Immature natural killer cell (primary cell): ENCODE measurements around the gene CYP4F8. TPM values are rescaled to one million over a fixed set of nuclear protein-coding genes. Genes with fewer than 3 reads are reported as not detected.
"Not testable (repeated sequence)": the region's sequence is repeated elsewhere in the genome, so short reads cannot be mapped to it uniquely, and the experiment has no call there.

ENCODE experiments used
- DNase-seq, 3 donors: peaks; one replicate each; pipeline ENCODE4 v3.0.0; 2022; ENCODE audit warnings: mixed read lengths in 1 of 3
- H3K27ac Mint-ChIP-seq, 6 donors: one replicate each; pipeline ENCODE4 v1.8.0; 2020; ENCODE audit warnings: mixed read lengths in 6 of 6, mild to moderate bottlenecking in 5 of 6, inconsistent platforms in 4 of 6, moderate library complexity in 3 of 6
- H3K27me3 Mint-ChIP-seq, 3 donors: one replicate each; pipeline ENCODE4 v1.8.0; 2020 to 2021; ENCODE audit warnings: low read depth in 3 of 3, mild to moderate bottlenecking in 3 of 3, mixed read lengths in 3 of 3, moderate library complexity in 3 of 3, inconsistent platforms in 1 of 3
- H3K36me3 Mint-ChIP-seq, 3 donors: one replicate each; pipeline ENCODE4 v1.8.0; 2020; ENCODE audit warnings: mixed read lengths in 3 of 3, inconsistent platforms in 2 of 3, mild to moderate bottlenecking in 2 of 3
- H3K4me1 Mint-ChIP-seq, 2 donors: one replicate each; pipeline ENCODE4 v1.8.0; 2020; ENCODE audit warnings: inconsistent platforms in 2 of 2, mild to moderate bottlenecking in 2 of 2, mixed read lengths in 2 of 2, moderate library complexity in 1 of 2
- H3K4me3 Mint-ChIP-seq, 5 donors: one replicate each; pipeline ENCODE4 v1.8.0; 2020; ENCODE audit warnings: mild to moderate bottlenecking in 5 of 5, mixed read lengths in 5 of 5, inconsistent platforms in 3 of 5, moderate library complexity in 3 of 5
- H3K9me3 Mint-ChIP-seq, 6 donors: one replicate each; pipeline ENCODE4 v1.8.0; 2020; ENCODE audit warnings: mild to moderate bottlenecking in 6 of 6, mixed read lengths in 6 of 6, inconsistent platforms in 4 of 6, moderate library complexity in 3 of 6
- polyA plus RNA-seq, 3 donors: library from polyadenylated mRNA; unstranded; fragments of 300-500 nt; fragmentation: Illumina TruSeq; gene quantifications; one replicate each; pipeline ENCODE4 v1.2.3, GENCODE V29; 2021

CYP4F8 gene
- polyA plus RNA-seq, 3 donors from 2014 or later, result not detected

GRCh38 chr19:15643387-15643786, 28.4 kb downstream of the CYP4F8 start:
- Mint-ChIP-seq H3K9me3 (no peaks in the 10 kb centered on the region), H3K27me3 (peaks cover 2 to 7% (median 2%) of the 10 kb centered on the region in 3 donors), H3K27ac (no peak overlapping the region), H3K4me3 (no peak overlapping the region), H3K4me1 (peaks cover 0 to 2% of the 10 kb centered on the region in 2 donors), H3K36me3 (no peaks in the 10 kb centered on the region)
- no peak for DNase-seq

- H3K4me1 Mint-ChIP-seq, result peaks cover 0 to 2% of the 10 kb centered on the region in 2 donors
- DNase-seq, result no peak
- H3K36me3 Mint-ChIP-seq, result no peaks in the 10 kb centered on the region
- no peak overlapping the region for H3K4me3 Mint-ChIP-seq
- H3K27me3 Mint-ChIP-seq, result peaks cover 2 to 7% (median 4%) of the 10 kb centered on the region in 3 donors
- H3K9me3 Mint-ChIP-seq, result no peaks in the 10 kb centered on the region
- no peak overlapping the region for H3K27ac Mint-ChIP-seq
Observed at GRCh38 chr19:15644066-15644741, 29.2 kb downstream of the CYP4F8 start.

GRCh38 chr19:15644816-15645215, 29.8 kb downstream of the CYP4F8 start:
- no peak overlapping the region for H3K27ac Mint-ChIP-seq
- H3K36me3 Mint-ChIP-seq, result no peaks in the 10 kb centered on the region

DNA sequence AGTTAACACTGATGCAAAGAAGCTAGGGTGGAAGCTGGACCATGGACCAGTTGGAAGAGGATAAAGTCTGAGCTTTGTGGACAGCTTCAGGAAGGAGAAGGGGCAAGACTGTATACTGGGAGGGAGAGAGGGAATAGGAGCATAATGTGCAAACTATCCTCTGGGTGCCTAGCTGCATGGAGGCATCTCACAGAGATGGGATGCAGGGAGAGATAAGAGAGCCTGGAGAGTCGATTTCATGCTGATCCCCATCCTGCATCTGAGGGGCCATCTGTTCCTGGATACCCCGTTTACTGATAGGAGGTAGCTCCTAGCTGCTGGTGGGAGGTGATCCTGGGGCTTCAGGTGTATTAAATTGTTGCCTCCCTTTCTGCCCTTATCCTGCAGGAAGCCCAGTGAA, 34.5 kb downstream of the CYP4F8 start:
- Mint-ChIP-seq H3K27ac (no peak overlapping the region), H3K4me3 (no peak overlapping the region), H3K4me1 (no peaks in the 10 kb centered on the region), H3K36me3 (no peaks in the 10 kb centered on the region), H3K27me3 (peaks cover 2 to 17% (median 5%) of the 10 kb centered on the region in 3 donors), H3K9me3 (no peaks in the 10 kb centered on the region)
- no peak for DNase-seq

More at GRCh38 chr19:15644816-15645215, 29.8 kb downstream of the CYP4F8 start:
- peaks cover 2 to 7% (median 4%) of the 10 kb centered on the region in 3 donors for H3K27me3 Mint-ChIP-seq
- peaks cover 0 to 2% of the 10 kb centered on the region in 2 donors for H3K4me1 Mint-ChIP-seq
- no peak overlapping the region for H3K4me3 Mint-ChIP-seq
- DNase-seq, result no peak
- no peaks in the 10 kb centered on the region for H3K9me3 Mint-ChIP-seq

DNA sequence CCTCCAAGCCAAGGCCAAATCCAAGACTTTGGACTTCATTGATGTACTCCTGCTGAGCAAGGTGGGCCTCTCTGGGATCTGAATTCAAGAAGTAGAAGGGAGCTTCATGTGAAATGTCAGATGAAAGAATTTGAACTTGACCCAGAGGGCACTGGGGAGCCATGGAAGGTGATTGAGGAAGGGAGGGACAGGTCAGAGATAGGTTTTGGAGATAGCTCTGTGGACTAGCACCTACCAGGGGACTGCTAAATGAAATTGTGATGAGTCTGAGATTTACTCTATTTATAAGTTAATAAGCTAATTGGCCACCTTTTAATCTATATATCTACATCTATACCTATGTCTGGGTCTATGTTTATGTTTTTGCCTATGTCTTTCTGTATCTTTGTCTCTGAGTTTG, 35.1 kb downstream of the CYP4F8 start:
- not testable (repeated sequence) for H3K4me3 Mint-ChIP-seq, H3K27ac Mint-ChIP-seq, DNase-seq, H3K4me1 Mint-ChIP-seq, H3K36me3 Mint-ChIP-seq, H3K9me3 Mint-ChIP-seq
- H3K27me3 Mint-ChIP-seq, result peaks cover 3 to 17% (median 5%) of the 10 kb centered on the region in 3 donors

DNA sequence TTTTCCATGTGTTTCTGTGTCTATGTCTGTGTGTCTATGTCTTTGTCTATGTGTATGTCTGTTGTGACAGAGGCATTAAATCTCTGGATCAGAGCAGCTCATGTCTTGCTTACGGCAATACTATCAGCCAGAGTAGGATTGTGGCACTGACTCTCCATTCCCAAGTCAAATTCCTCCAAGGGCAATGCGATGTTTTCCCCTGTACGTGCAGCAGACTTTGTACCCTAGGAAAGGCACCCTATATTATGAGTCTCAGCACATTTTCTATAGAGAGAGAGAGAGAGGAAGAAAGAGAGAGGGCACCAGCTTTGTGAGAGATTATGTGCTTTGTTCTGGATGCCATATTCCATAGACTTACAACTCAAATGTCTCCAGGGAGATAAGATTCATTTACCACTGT, 36.8 kb downstream of the CYP4F8 start:
- Mint-ChIP-seq H3K9me3 (no peaks in the 10 kb centered on the region), H3K27me3 (peaks cover 7 to 15% (median 7%) of the 10 kb centered on the region in 3 donors), H3K4me1 (no peaks in the 10 kb centered on the region), H3K4me3 (no peak overlapping the region), H3K27ac (no peak overlapping the region), H3K36me3 (no peaks in the 10 kb centered on the region)
- no peak for DNase-seq

DNA sequence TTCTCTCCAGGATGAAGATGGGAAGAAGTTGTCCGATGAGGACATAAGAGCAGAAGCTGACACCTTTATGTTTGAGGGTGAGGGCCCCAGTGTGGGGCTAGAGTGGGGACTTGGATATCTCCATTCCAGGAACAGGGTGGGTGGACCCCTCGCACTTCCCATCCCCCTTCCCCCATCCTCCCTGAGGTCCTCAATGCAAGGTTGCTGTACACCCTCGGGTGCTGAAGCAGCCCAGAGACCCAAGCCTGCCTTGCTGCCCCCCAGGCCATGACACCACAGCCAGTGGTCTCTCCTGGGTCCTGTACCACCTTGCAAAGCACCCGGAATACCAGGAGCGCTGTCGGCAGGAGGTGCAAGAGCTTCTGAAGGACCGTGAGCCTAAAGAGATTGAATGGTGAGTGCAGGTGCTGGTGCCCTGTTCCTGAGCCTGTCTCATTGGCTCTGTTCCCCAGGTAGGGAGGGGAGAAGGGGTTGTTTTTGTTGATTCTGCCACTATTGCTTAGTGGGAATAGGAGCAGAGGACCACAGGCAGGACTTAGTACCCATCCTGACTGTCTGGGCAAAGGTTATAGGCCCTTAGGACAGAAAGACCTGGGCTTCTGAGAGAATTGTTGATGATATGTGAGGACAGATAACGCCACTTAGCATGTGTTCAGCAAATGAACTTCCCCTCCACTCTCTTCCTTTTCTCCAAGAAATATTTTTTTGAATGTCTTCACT, 37.7 kb downstream of the CYP4F8 start:
- Mint-ChIP-seq H3K4me1 (no peaks in the 10 kb centered on the region), H3K36me3 (no peaks in the 10 kb centered on the region), H3K4me3 (no peak overlapping the region), H3K9me3 (no peaks in the 10 kb centered on the region), H3K27me3 (peaks cover 7 to 18% (median 7%) of the 10 kb centered on the region in 3 donors), H3K27ac (no peak overlapping the region)
- no peak for DNase-seq

GRCh38 chr19:15656467-15656866, 41.4 kb downstream of the CYP4F8 start:
- DNase-seq, result no peak
- Mint-ChIP-seq H3K9me3 (no peaks in the 10 kb centered on the region), H3K4me3 (no peak overlapping the region), H3K27ac (no peak overlapping the region), H3K36me3 (no peaks in the 10 kb centered on the region), H3K27me3 (peaks cover 4 to 14% (median 9%) of the 10 kb centered on the region in 3 donors), H3K4me1 (no peaks in the 10 kb centered on the region)

GRCh38 chr19:15663247-15663646, 48.2 kb downstream of the CYP4F8 start:
- no peak for DNase-seq
- no peaks in the 10 kb centered on the region for H3K4me1 Mint-ChIP-seq
- H3K27me3 Mint-ChIP-seq, result peaks cover 0 to 8% (median 2%) of the 10 kb centered on the region in 3 donors
- H3K27ac Mint-ChIP-seq, result no peak overlapping the region
- no peak overlapping the region for H3K4me3 Mint-ChIP-seq
- no peaks in the 10 kb centered on the region for H3K9me3 Mint-ChIP-seq
- no peaks in the 10 kb centered on the region for H3K36me3 Mint-ChIP-seq

DNA sequence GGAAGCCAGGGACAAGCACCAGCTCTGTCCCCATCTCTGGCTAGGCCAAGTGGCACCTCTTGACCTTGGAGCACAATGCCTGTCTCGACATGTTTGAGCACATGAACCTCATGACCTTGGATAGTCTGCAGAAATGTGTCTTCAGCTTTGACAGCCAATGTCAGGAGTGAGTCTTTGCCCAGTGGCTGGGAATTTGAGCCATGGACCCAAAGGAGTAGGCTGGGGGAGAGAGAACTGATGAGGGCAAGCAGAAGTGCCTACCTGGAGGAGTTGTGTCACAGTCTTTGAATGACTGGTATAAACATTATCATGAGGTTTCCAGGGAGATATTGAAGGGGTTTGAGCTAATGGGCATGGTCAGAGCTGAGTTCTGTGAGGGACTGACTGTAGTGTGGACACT, 51.2 kb downstream of the CYP4F8 start:
- DNase-seq, result no peak
- Mint-ChIP-seq H3K36me3 (no peaks in the 10 kb centered on the region), H3K4me3 (no peak overlapping the region), H3K4me1 (no peaks in the 10 kb centered on the region), H3K9me3 (no peaks in the 10 kb centered on the region), H3K27ac (no peak overlapping the region), H3K27me3 (peaks cover 0 to 8% (median 2%) of the 10 kb centered on the region in 3 donors)

DNA sequence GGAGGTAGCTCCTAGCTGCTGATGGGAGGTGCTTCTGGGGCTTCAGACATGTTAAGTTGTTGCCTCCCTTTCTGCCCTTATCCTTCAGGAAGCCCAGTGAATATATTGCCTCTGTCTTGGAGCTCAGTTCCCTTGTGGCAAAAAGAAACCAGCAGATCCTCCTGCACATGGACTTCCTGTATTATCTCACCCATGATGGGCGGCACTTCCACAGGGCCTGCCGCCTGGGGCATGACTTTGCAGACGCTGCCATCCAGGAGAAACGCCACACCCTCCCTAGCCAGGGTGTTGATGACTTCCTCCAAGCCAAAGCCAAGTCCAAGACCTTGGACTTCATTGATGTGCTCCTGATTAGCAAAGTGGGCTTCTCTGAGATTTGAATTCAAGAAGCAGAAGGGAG, 51.9 kb downstream of the CYP4F8 start:
- Mint-ChIP-seq H3K9me3 (no peaks in the 10 kb centered on the region), H3K27ac (no peak overlapping the region), H3K36me3 (no peaks in the 10 kb centered on the region), H3K4me1 (no peaks in the 10 kb centered on the region), H3K27me3 (peaks cover 0 to 8% (median 2%) of the 10 kb centered on the region in 3 donors), H3K4me3 (no peak overlapping the region)
- no peak for DNase-seq

DNA sequence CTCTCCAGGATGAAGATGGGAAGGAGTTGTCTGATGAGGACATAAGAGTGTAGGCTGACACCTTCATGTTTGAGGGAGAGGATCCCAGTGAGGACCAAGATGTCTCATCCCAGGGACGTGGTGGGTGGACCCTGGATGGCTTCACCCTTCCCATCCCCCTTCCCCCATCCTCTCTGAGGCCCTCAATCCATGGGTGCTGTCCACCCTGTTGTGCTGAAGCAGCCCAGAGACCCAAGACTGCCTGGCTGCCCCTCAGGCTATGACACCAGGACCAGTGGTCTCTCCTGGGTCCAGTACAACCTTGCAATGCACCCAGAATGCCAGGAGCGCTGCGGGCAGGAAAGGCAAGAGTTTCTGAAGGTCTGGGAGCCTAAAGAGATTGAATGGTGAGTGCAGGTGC, 54.4 kb downstream of the CYP4F8 start:
- Mint-ChIP-seq H3K36me3 (no peaks in the 10 kb centered on the region), H3K27me3 (peaks cover 0 to 2% (median 2%) of the 10 kb centered on the region in 3 donors), H3K9me3 (no peaks in the 10 kb centered on the region), H3K4me1 (no peaks in the 10 kb centered on the region), H3K4me3 (no peak overlapping the region), H3K27ac (no peak overlapping the region)
- no peak for DNase-seq

- Mint-ChIP-seq H3K27me3 (peaks cover 0 to 2% (median 2%) of the 10 kb centered on the region in 3 donors), H3K36me3 (no peaks in the 10 kb centered on the region), H3K4me3 (no peak overlapping the region), H3K9me3 (no peaks in the 10 kb centered on the region), H3K27ac (no peak overlapping the region), H3K4me1 (no peaks in the 10 kb centered on the region)
- DNase-seq, result no peak
Observed at GRCh38 chr19:15669891-15670290, 54.9 kb downstream of the CYP4F8 start.

GRCh38 chr19:15671237-15671821, 56.3 kb downstream of the CYP4F8 start:
- DNase-seq, result no peak
- Mint-ChIP-seq H3K27ac (no peak overlapping the region), H3K4me3 (no peak overlapping the region), H3K36me3 (no peaks in the 10 kb centered on the region), H3K27me3 (peaks cover 0 to 4% (median 2%) of the 10 kb centered on the region in 3 donors), H3K4me1 (no peaks in the 10 kb centered on the region), H3K9me3 (no peaks in the 10 kb centered on the region)
